Breast epithelium (tissue), 3 donors: Measurements from ENCODE around the gene PHF12.

Experiments
- CTCF ChIP-seq, 3 donors: fragments of 450-650 bp; IDR thresholded peaks; one replicate each; pipeline ENCODE4 v1.5.1; 2016 to 2017; ENCODE audit warnings: antibody characterized with exemption in 3 of 3, mild to moderate bottlenecking in 3 of 3, moderate library complexity in 3 of 3
- POLR2A ChIP-seq: fragments of 450-650 bp; IDR thresholded peaks from one replicate; pipeline ENCODE4 v1.6.1; 2016; ENCODE audit warnings: antibody characterized with exemption, mild to moderate bottlenecking, moderate library complexity

GRCh38 chr17:28878158-28878910, 73.0 kb downstream of the PHF12 start:
- TF ChIP-seq POLR2A = no peak
- TF ChIP-seq CTCF (IDR thresholded peaks at IDR 0.05) = no peak
